Activated CD8-positive, alpha-beta T cell treated with anti-CD3 and anti-CD28 coated beads, Interleukin-2, amount 10 ng/mL, durations not matched to agents 7 days and 5 days (primary cell): ENCODE data around the gene ANO4. TPM values are rescaled to one million over a fixed set of nuclear protein-coding genes. Genes with fewer than 3 reads are reported as not detected.
"Not testable (repeated sequence)": the region's sequence is repeated elsewhere in the genome, so short reads cannot be mapped to it uniquely, and the experiment has no call there.

ENCODE experiments used
- ATAC-seq: fragments of 150-1000 bp; cut with Tn5 transposase; one replicate; pipeline ENCODE4 v1.10.0; 2021; ENCODE audit warnings: moderate library complexity
- CTCF ChIA-PET: fragments of 350-600 bp; sonication (Branson Sonifier 250); formaldehyde crosslinking; loops from one replicate; lab custom pipeline; 2021; ENCODE audit warnings: antibody characterized with exemption; lab: Charles Lee
- POLR2A ChIA-PET: fragments of 350-600 bp; sonication (Branson Sonifier 250); formaldehyde crosslinking; loops from one replicate; lab custom pipeline; 2021; ENCODE audit warnings: antibody characterized with exemption; lab: Charles Lee
- DNase-seq: peaks from one replicate; pipeline ENCODE4 v3.0.0-alpha.2; 2020
- H3K27ac Mint-ChIP-seq: one replicate; pipeline ENCODE4 v1.8.0; 2021; ENCODE audit warnings: mild to moderate bottlenecking, mixed read lengths
- H3K27me3 Mint-ChIP-seq: one replicate; pipeline ENCODE4 v1.8.0; 2021; ENCODE audit warnings: low read depth, mixed read lengths
- H3K36me3 Mint-ChIP-seq: one replicate; pipeline ENCODE4 v1.8.0; 2021; ENCODE audit warnings: low read depth, mixed read lengths
- H3K4me1 Mint-ChIP-seq: one replicate; pipeline ENCODE4 v1.8.0; 2021; ENCODE audit warnings: low read depth, mixed read lengths
- H3K4me3 Mint-ChIP-seq: one replicate; pipeline ENCODE4 v1.8.0; 2021; ENCODE audit warnings: mild to moderate bottlenecking, mixed read lengths
- H3K9me3 Mint-ChIP-seq: one replicate; pipeline ENCODE4 v1.8.0; 2022; ENCODE audit warnings: mixed read lengths; ENCODE audit not compliant: insufficient read depth
- total RNA-seq, 2 experiments: library from RNA; stranded (reverse); gene quantifications; one replicate each; pipeline ENCODE4 v1.2.3, GENCODE V29; 2021

Gene ANO4
- total RNA-seq, 2 experiments from 2014 or later, result not detected

GRCh38 chr12:101090222-101090621, 295.6 kb downstream of the ANO4 start:
- ATAC-seq, H3K27me3 Mint-ChIP-seq, H3K4me3 Mint-ChIP-seq, H3K9me3 Mint-ChIP-seq, H3K4me1 Mint-ChIP-seq, DNase-seq, CTCF ChIA-PET, POLR2A ChIA-PET, H3K27ac Mint-ChIP-seq, H3K36me3 Mint-ChIP-seq: not testable (repeated sequence)

- DNase-seq, result no peak
- H3K36me3 Mint-ChIP-seq, result no peaks in the 10 kb centered on the region
- ATAC-seq, result no peak
- H3K4me1 Mint-ChIP-seq, result no peaks in the 10 kb centered on the region
- POLR2A ChIA-PET, result no interaction called here
- no peak overlapping the region for H3K4me3 Mint-ChIP-seq
- H3K27me3 Mint-ChIP-seq, result no peaks in the 10 kb centered on the region
- no peaks in the 10 kb centered on the region for H3K9me3 Mint-ChIP-seq
- CTCF ChIA-PET, result no interaction called here
- no peak overlapping the region for H3K27ac Mint-ChIP-seq
Observed at GRCh38 chr12:101097829-101098580, 303.4 kb downstream of the ANO4 start.

GRCh38 chr12:101107032-101107763, 312.6 kb downstream of the ANO4 start:
- ATAC-seq, result no peak
- POLR2A ChIA-PET, result no interaction called here
- Mint-ChIP-seq H3K27ac (no peak overlapping the region), H3K27me3 (no peaks in the 10 kb centered on the region), H3K36me3 (no peaks in the 10 kb centered on the region), H3K4me3 (no peak overlapping the region), H3K4me1 (no peaks in the 10 kb centered on the region), H3K9me3 (no peaks in the 10 kb centered on the region)
- no peak for DNase-seq
- CTCF ChIA-PET, result no interaction called here

GRCh38 chr12:101108130-101108529, 313.6 kb downstream of the ANO4 start:
- no peaks in the 10 kb centered on the region for H3K27me3 Mint-ChIP-seq
- H3K4me3 Mint-ChIP-seq, result no peak overlapping the region
- no peak overlapping the region for H3K27ac Mint-ChIP-seq
- ATAC-seq (no peak), DNase-seq (no peak)
- POLR2A ChIA-PET, result no interaction called here
- CTCF ChIA-PET, result no interaction called here
- H3K9me3 Mint-ChIP-seq, result no peaks in the 10 kb centered on the region
- no peaks in the 10 kb centered on the region for H3K36me3 Mint-ChIP-seq
- no peaks in the 10 kb centered on the region for H3K4me1 Mint-ChIP-seq

- DNase-seq (no peak), ATAC-seq (no peak)
- ChIA-PET POLR2A (no interaction called here), CTCF (no interaction called here)
- Mint-ChIP-seq H3K4me3 (no peak overlapping the region), H3K9me3 (no peaks in the 10 kb centered on the region), H3K4me1 (no peaks in the 10 kb centered on the region), H3K36me3 (no peaks in the 10 kb centered on the region), H3K27me3 (no peaks in the 10 kb centered on the region), H3K27ac (no peak overlapping the region)
Observed at GRCh38 chr12:101110866-101111265, 316.3 kb downstream of the ANO4 start.

- Mint-ChIP-seq H3K27ac (no peak overlapping the region), H3K9me3 (no peaks in the 10 kb centered on the region), H3K4me3 (no peak overlapping the region), H3K4me1 (no peaks in the 10 kb centered on the region), H3K36me3 (no peaks in the 10 kb centered on the region), H3K27me3 (no peaks in the 10 kb centered on the region)
- CTCF ChIA-PET, result no interaction called here
- no peak for DNase-seq
- ATAC-seq, result no peak
- POLR2A ChIA-PET, result no interaction called here
Observed at GRCh38 chr12:101111441-101111840, 316.9 kb downstream of the ANO4 start.

GRCh38 chr12:101115326-101115725, 320.8 kb downstream of the ANO4 start:
- H3K9me3 Mint-ChIP-seq, result no peaks in the 10 kb centered on the region
- no peaks in the 10 kb centered on the region for H3K4me1 Mint-ChIP-seq
- H3K27ac Mint-ChIP-seq, result no peak overlapping the region
- CTCF ChIA-PET, result no interaction called here
- H3K27me3 Mint-ChIP-seq, result no peaks in the 10 kb centered on the region
- H3K4me3 Mint-ChIP-seq, result no peak overlapping the region
- DNase-seq (no peak), ATAC-seq (no peak)
- POLR2A ChIA-PET, result no interaction called here
- no peaks in the 10 kb centered on the region for H3K36me3 Mint-ChIP-seq

GRCh38 chr12:101116911-101117310, 322.3 kb downstream of the ANO4 start:
- Mint-ChIP-seq H3K27me3 (no peaks in the 10 kb centered on the region), H3K27ac (no peak overlapping the region), H3K36me3 (no peaks in the 10 kb centered on the region), H3K4me1 (no peaks in the 10 kb centered on the region), H3K4me3 (no peak overlapping the region), H3K9me3 (peaks cover 4% of the 10 kb centered on the region)
- ChIA-PET CTCF (no interaction called here), POLR2A (no interaction called here)
- ATAC-seq (no peak), DNase-seq (no peak)

GRCh38 chr12:101117842-101118241, 323.3 kb downstream of the ANO4 start:
- H3K4me3 Mint-ChIP-seq, result no peak overlapping the region
- DNase-seq (no peak), ATAC-seq (no peak)
- H3K27ac Mint-ChIP-seq, result no peak overlapping the region
- ChIA-PET CTCF (no interaction called here), POLR2A (no interaction called here)
- no peaks in the 10 kb centered on the region for H3K27me3 Mint-ChIP-seq
- no peaks in the 10 kb centered on the region for H3K36me3 Mint-ChIP-seq
- peaks cover 4% of the 10 kb centered on the region for H3K9me3 Mint-ChIP-seq
- H3K4me1 Mint-ChIP-seq, result no peaks in the 10 kb centered on the region

GRCh38 chr12:101127521-101128219, 333.1 kb downstream of the ANO4 start:
- ChIA-PET POLR2A (no interaction called here), CTCF (no interaction called here)
- ATAC-seq, result no peak
- Mint-ChIP-seq H3K27me3 (no peaks in the 10 kb centered on the region), H3K9me3 (no peaks in the 10 kb centered on the region), H3K36me3 (no peaks in the 10 kb centered on the region), H3K27ac (no peak overlapping the region), H3K4me3 (no peak overlapping the region), H3K4me1 (no peaks in the 10 kb centered on the region)
- no peak for DNase-seq

GRCh38 chr12:101145777-101146431, 351.3 kb downstream of the ANO4 start:
- H3K4me1 Mint-ChIP-seq, ATAC-seq, POLR2A ChIA-PET, DNase-seq, H3K9me3 Mint-ChIP-seq, H3K27me3 Mint-ChIP-seq, CTCF ChIA-PET, H3K36me3 Mint-ChIP-seq, H3K27ac Mint-ChIP-seq, H3K4me3 Mint-ChIP-seq: not testable (repeated sequence)

GRCh38 chr12:101165319-101165718, 370.7 kb downstream of the ANO4 start:
- Mint-ChIP-seq H3K27ac (no peak overlapping the region), H3K36me3 (no peaks in the 10 kb centered on the region), H3K27me3 (no peaks in the 10 kb centered on the region), H3K4me1 (no peaks in the 10 kb centered on the region), H3K9me3 (no peaks in the 10 kb centered on the region), H3K4me3 (no peak overlapping the region)
- ChIA-PET POLR2A (no interaction called here), CTCF (no interaction called here)
- no peak for ATAC-seq
- no peak for DNase-seq
